Kidney (tissue), 14 donors: ENCODE measurements around the gene GNA12. TPM values are rescaled to one million over a fixed set of nuclear protein-coding genes. Genes with fewer than 3 reads are reported as not detected.

Experiments
- DNase-seq, 5 donors: peaks; one replicate each; pipeline ENCODE4 v3.0.0-alpha.2; 2013 to 2020
- FAIRE-seq: peaks from 2 replicates; lab custom pipeline; 2012; peaks lifted over from hg19 to GRCh38; lab: Jason Lieb, UNC
- H3K27ac ChIP-seq, 2 donors: one replicate each; pipeline ENCODE4 v1.7.0; 2013; ENCODE audit warnings: low read depth in 2 of 2, low read length in 2 of 2, inconsistent platforms in 1 of 2
- H3K27me3 ChIP-seq: one replicate; pipeline ENCODE4 v1.7.1; 2013; ENCODE audit warnings: low read length, inconsistent platforms; ENCODE audit not compliant: control insufficient read depth, insufficient read depth
- H3K36me3 ChIP-seq, 3 donors: one replicate each; pipeline versions ENCODE4 v1.7.0 to v1.7.1; 2013; ENCODE audit warnings: low read length in 3 of 3, control low read depth in 1 of 3, inconsistent platforms in 1 of 3; ENCODE audit not compliant: insufficient read depth in 3 of 3, control insufficient read depth in 2 of 3
- H3K4me1 ChIP-seq, 3 donors: one replicate each; pipeline versions ENCODE4 v1.7.0 to v1.7.1; 2013; ENCODE audit warnings: low read length in 3 of 3, inconsistent platforms in 1 of 3, low read depth in 1 of 3; ENCODE audit not compliant: control insufficient read depth in 2 of 3, insufficient read depth in 2 of 3
- H3K4me3 ChIP-seq, 3 donors: one replicate each; pipeline versions ENCODE4 v1.7.0 to v1.8.1; 2013; ENCODE audit warnings: low read length in 3 of 3, control low read depth in 1 of 3, inconsistent platforms in 1 of 3
- H3K9ac ChIP-seq, 3 donors: one replicate each; pipeline versions ENCODE4 v1.7.0 to v1.7.1; 2013; ENCODE audit warnings: low read length in 3 of 3, control low read depth in 1 of 3, inconsistent platforms in 1 of 3
- H3K9me3 ChIP-seq, 3 donors: one replicate each; pipeline versions ENCODE4 v1.7.0 to v1.7.1; 2013; ENCODE audit warnings: low read length in 3 of 3, control low read depth in 1 of 3, inconsistent platforms in 1 of 3; ENCODE audit not compliant: control insufficient read depth in 2 of 3, insufficient read depth in 1 of 3
- intact Hi-C: fragments of 100-400 bp; cut with DNase I; formaldehyde crosslinking; loops from one replicate; pipeline ENCODE4 v1.11.1; 2022
- polyA plus RNA-seq: library from polyadenylated mRNA; stranded (reverse); fragments of 350-450 nt; fragmentation: Illumina TruSeq; extraction: RNeasy Lipid Tissue Mini Kit (QIAGEN cat#74804); gene quantifications from one replicate; pipeline ENCODE4 v1.2.3, GENCODE V29; 2014; ENCODE audit warnings: low read depth, low replicate concordance; ENCODE audit not compliant: insufficient read depth
- total RNA-seq: library from RNA; stranded (reverse); fragmentation: NEBNext Ultra II Directional; extraction: Animal tissue kit (Norgen Biotek cat#: 25700); gene quantifications from one replicate; pipeline ENCODE4 v1.2.1, GENCODE V29; 2021
- TF ChIP-seq, protein P1 (sequence below): IDR thresholded peaks from 3 replicates; pipeline ENCODE4 v1.5.1; 2012; ENCODE audit warnings: mild to moderate bottlenecking, moderate library complexity, borderline replicate concordance; ENCODE audit not compliant: insufficient read depth; ENCODE audit errors: extremely low read depth
- donor health status: control.
- donor health status: control.
- donor health status: control.
- donor health status: control.
- donor health status: control.
- donor health status: DM: yes; HTN: yes; CAD: no.
- donor health status: Normal renal cell carcinoma (clear cell type).

The GNA12 gene
- total and polyA plus RNA-seq, 2 donors from 2014 or later: 16.5 to 41.1 TPM

DNA sequence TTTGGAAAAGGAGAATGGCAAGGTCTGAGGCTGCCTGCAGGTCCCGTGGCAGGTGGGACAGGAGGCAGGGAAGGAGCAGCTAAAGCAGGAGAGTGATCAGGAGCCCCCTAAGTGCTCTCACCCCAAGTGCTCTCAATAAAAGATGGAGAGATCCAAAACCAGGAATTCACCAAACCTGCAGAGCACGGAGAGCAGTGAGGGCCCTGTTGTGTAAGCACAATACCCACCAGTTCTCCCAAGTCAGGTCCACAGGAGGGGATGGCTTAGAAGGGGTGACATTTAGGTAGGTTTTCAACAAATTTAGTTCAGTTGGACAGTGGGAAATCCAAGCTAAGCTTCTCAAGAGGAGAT is 40.8 kb downstream of the GNA12 start:
- Histone ChIP-seq H3K27me3 (no peaks in the 10 kb centered on the region), H3K9me3 (no peaks in the 10 kb centered on the region), H3K4me1 (peaks cover 0 to 6% (median 0%) of the 10 kb centered on the region in 3 donors), H3K9ac (no peak overlapping the region), H3K36me3 (no peaks in the 10 kb centered on the region), H3K27ac (peak overlapping the region in 1 of 2 donors; percentile 26), H3K4me3 (peak overlapping the region in 1 of 3 donors; percentile 38)
- FAIRE-seq (no peak), DNase-seq (no peak)
- intact Hi-C loops: no loop called here
- TF ChIP-seq, protein P1, sequence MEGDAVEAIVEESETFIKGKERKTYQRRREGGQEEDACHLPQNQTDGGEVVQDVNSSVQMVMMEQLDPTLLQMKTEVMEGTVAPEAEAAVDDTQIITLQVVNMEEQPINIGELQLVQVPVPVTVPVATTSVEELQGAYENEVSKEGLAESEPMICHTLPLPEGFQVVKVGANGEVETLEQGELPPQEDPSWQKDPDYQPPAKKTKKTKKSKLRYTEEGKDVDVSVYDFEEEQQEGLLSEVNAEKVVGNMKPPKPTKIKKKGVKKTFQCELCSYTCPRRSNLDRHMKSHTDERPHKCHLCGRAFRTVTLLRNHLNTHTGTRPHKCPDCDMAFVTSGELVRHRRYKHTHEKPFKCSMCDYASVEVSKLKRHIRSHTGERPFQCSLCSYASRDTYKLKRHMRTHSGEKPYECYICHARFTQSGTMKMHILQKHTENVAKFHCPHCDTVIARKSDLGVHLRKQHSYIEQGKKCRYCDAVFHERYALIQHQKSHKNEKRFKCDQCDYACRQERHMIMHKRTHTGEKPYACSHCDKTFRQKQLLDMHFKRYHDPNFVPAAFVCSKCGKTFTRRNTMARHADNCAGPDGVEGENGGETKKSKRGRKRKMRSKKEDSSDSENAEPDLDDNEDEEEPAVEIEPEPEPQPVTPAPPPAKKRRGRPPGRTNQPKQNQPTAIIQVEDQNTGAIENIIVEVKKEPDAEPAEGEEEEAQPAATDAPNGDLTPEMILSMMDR: no peak

DNA sequence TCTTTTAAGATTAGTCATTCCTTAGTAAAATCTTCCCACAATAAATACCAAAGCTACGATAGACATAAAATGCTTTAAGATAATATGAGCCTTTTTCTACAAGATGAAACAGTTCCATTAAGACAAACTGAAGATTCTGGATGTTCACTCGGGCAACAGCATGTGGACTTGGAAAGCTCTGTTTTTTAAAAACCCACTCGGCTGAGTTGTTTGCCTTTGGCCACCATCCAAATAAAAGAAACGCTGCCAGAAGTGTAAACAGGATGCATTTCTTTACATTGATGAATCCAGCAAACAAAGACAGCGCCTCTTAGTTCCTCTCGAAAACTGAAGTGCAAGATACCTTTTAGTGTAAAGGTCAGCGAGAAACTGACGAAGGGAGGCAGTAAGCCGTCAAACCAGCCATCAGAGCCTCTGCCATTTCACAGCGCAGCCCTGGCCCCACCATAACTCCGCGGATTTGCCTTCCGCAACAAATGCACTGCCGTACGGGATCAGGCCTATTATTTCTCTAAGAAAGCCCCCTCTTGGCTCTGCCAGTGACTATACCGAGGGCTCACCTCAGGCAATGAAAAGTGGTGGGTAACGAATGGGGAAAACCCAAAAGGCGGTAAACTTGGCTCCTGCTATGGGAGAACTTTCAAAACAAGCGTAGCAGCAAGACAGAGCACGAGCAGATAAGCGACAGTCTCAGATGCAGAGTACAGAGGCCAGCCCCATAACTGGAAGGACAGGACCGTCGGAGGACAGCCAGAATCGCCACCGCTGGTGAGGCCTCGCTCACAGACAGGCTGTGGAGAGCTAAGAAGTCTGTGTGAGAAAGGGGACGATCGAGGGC is 41.4 kb downstream of the GNA12 start:
- H3K4me3 ChIP-seq: peak overlapping the region in 1 of 3 donors; percentile 38
- no peaks in the 10 kb centered on the region for H3K27me3 ChIP-seq
- intact Hi-C loops: no loop called here
- H3K9me3 ChIP-seq: no peaks in the 10 kb centered on the region
- peaks cover 0 to 4% (median 0%) of the 10 kb centered on the region in 3 donors for H3K4me1 ChIP-seq
- no peak for FAIRE-seq
- TF ChIP-seq, protein P1: no peak
- DNase-seq: peak in 2 of 5 donors; percentile 54 to 70
- peak overlapping the region in 1 of 2 donors; percentile 26 for H3K27ac ChIP-seq
- H3K9ac ChIP-seq: no peak overlapping the region
- H3K36me3 ChIP-seq: no peaks in the 10 kb centered on the region

DNA sequence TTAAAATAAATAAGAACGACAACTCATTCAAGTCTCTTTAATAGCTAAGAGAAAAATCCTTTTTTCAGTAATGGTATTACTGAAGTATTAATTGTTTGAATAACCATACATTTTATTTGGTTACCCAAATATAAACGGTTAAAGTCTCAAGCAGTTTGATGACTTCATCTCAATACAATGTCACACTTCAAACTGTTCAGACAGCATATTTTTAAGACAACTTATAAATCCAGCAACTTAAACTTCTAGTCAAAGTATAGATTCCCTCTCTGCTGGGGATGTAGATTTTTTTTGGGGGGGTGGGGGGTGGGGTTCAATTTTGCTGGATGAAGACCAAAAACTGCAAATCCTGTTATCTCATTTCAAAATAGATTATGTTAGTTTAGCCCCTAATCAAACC is 42.0 kb downstream of the GNA12 start:
- no peak for FAIRE-seq
- Histone ChIP-seq H3K9me3 (no peaks in the 10 kb centered on the region), H3K4me3 (no peak overlapping the region), H3K27me3 (no peaks in the 10 kb centered on the region), H3K27ac (no peak overlapping the region), H3K9ac (no peak overlapping the region), H3K36me3 (no peaks in the 10 kb centered on the region), H3K4me1 (peaks cover 0 to 4% (median 0%) of the 10 kb centered on the region in 3 donors)
- intact Hi-C loops: no loop called here
- TF ChIP-seq, protein P1: no peak
- no peak for DNase-seq
